H1 (cell line): ENCODE data around the gene XYLB. TPM values are rescaled to one million over a fixed set of nuclear protein-coding genes. Genes with fewer than 3 reads are reported as not detected.

Experiments used
- CTCF ChIA-PET: fragments of 300-600 bp; sonication (Branson Sonifier 250); formaldehyde crosslinking; loops from one replicate; lab custom pipeline; 2021; ENCODE audit not compliant: partially characterized antibody; lab: Charles Lee
- POLR2A ChIA-PET: fragments of 300-600 bp; sonication (Branson Sonifier 250); formaldehyde crosslinking; loops from one replicate; lab custom pipeline; 2021; ENCODE audit warnings: inconsistent platforms; ENCODE audit not compliant: partially characterized antibody; lab: Charles Lee
- DNase-seq, 2 experiments: peaks; one replicate each; pipeline versions ENCODE4 v3.0.0 to v3.0.0-alpha.2; 2010 to 2022; ENCODE audit warnings: low spot score in 2 of 2, low read depth in 1 of 2, mixed read lengths in 1 of 2
- FAIRE-seq: peaks from 2 replicates; lab custom pipeline; 2011; peaks lifted over from hg19 to GRCh38; lab: Jason Lieb, UNC
- H2AFZ ChIP-seq: 2 replicates; pipeline ENCODE4 v1.8.1; 2012; ENCODE audit warnings: low read length, inconsistent platforms
- H2AK5ac ChIP-seq: 2 replicates; pipeline ENCODE4 v1.6.1; 2013; ENCODE audit warnings: low read depth, low read length
- H2BK120ac ChIP-seq: replicated peaks from 2 replicates; pipeline ENCODE3; 2013; ENCODE audit warnings: low read depth, low read length, inconsistent platforms
- H2BK12ac ChIP-seq: 2 replicates; pipeline ENCODE4 v1.6.1; 2013; ENCODE audit warnings: low read depth, low read length
- H2BK15ac ChIP-seq: 2 replicates; pipeline ENCODE4 v1.6.1; 2013; ENCODE audit warnings: low read length
- H2BK20ac ChIP-seq: 2 replicates; pipeline ENCODE4 v1.6.1; 2013; ENCODE audit warnings: low read length
- H2BK5ac ChIP-seq: 2 replicates; pipeline ENCODE4 v1.6.1; 2013; ENCODE audit warnings: low read depth, low read length
- H3K14ac ChIP-seq: 2 replicates; pipeline ENCODE4 v1.6.1; 2013; ENCODE audit warnings: inconsistent platforms; ENCODE audit not compliant: insufficient read length
- H3K18ac ChIP-seq: 2 replicates; pipeline ENCODE4 v1.6.1; 2013; ENCODE audit warnings: low read length; ENCODE audit errors: extremely low read depth
- H3K23ac ChIP-seq: 2 replicates; pipeline ENCODE4 v1.6.1; 2013; ENCODE audit warnings: inconsistent platforms; ENCODE audit not compliant: insufficient read length
- H3K23me2 ChIP-seq: 2 replicates; pipeline ENCODE4 v1.6.1; 2013; ENCODE audit warnings: low read depth, low read length
- H3K27ac ChIP-seq: 2 replicates; pipeline ENCODE4 v1.6.1; 2011; ENCODE audit warnings: low read depth, low read length, inconsistent platforms
- H3K27me3 ChIP-seq, 4 experiments: replicated peaks in 1 of 4; 1 replicate in 1 of 4; 2 replicates in 3 of 4; pipeline versions ENCODE4 v1.6.1 to v1.8.1; 2011 to 2013; ENCODE audit warnings: low read length in 3 of 4, mild to moderate bottlenecking in 3 of 4, inconsistent platforms in 2 of 4, mixed read lengths in 2 of 4, moderate library complexity in 1 of 4; ENCODE audit not compliant: control insufficient read depth in 3 of 4, insufficient read depth in 3 of 4; ENCODE audit errors: extremely low read depth in 1 of 4
- H3K36me3 ChIP-seq, 4 experiments: 2 replicates each; pipeline versions ENCODE4 v1.6.1 to v1.8.1; 2011 to 2013; ENCODE audit warnings: mild to moderate bottlenecking in 4 of 4, low read length in 3 of 4, moderate library complexity in 2 of 4, control low read depth in 1 of 4, inconsistent platforms in 1 of 4; ENCODE audit not compliant: insufficient read depth in 4 of 4, control insufficient read depth in 2 of 4
- H3K4ac ChIP-seq: replicated peaks from 2 replicates; pipeline ENCODE3; 2013; ENCODE audit warnings: low read length, low read depth, mixed read lengths, inconsistent platforms; ENCODE audit not compliant: insufficient read length
- H3K4me1 ChIP-seq, 4 experiments: replicated peaks in 1 of 4; 1 replicate in 1 of 4; 2 replicates in 3 of 4; pipeline versions ENCODE4 v1.6.1 to v1.8.1; 2011 to 2013; ENCODE audit warnings: low read length in 3 of 4, inconsistent platforms in 2 of 4, mixed read lengths in 1 of 4; ENCODE audit not compliant: insufficient read depth in 4 of 4, control insufficient read depth in 3 of 4
- H3K4me2 ChIP-seq, 2 experiments: 2 replicates each; pipeline versions ENCODE4 v1.6.1 to v1.8.1; 2011 to 2013; ENCODE audit warnings: low read depth in 2 of 2, low read length in 2 of 2, control low read depth in 1 of 2, inconsistent platforms in 1 of 2, mild to moderate bottlenecking in 1 of 2; ENCODE audit not compliant: insufficient read depth in 1 of 2
- H3K4me3 ChIP-seq, 4 experiments: fragments of 200-600, 300-600 bp in 1 of 4; sonication (generic), shearing (Covaris generic), sonication (Bioruptor Twin) in 1 of 4; 2 replicates each; pipeline versions ENCODE4 v1.5.1 to v1.8.1; 2011 to 2016; ENCODE audit warnings: low read length in 4 of 4, low read depth in 3 of 4, control low read depth in 2 of 4, inconsistent platforms in 2 of 4, mild to moderate bottlenecking in 2 of 4, mixed read lengths in 1 of 4, moderate library complexity in 1 of 4; ENCODE audit not compliant: insufficient read depth in 2 of 4; ENCODE audit errors: extremely low read depth in 1 of 4
- H3K56ac ChIP-seq: replicated peaks from 2 replicates; pipeline ENCODE3; 2013; ENCODE audit warnings: low read depth, mild to moderate bottlenecking, mixed read lengths, low read length, inconsistent platforms; ENCODE audit not compliant: insufficient read length
- H3K79me1 ChIP-seq: 2 replicates; pipeline ENCODE4 v1.6.1; 2013; ENCODE audit warnings: low read depth, low read length, control low read depth
- H3K79me2 ChIP-seq, 2 experiments: 2 replicates each; pipeline versions ENCODE4 v1.6.1 to v1.8.1; 2012 to 2013; ENCODE audit warnings: low read length in 2 of 2, mild to moderate bottlenecking in 2 of 2, inconsistent platforms in 1 of 2; ENCODE audit not compliant: insufficient read depth in 2 of 2, control insufficient read depth in 1 of 2
- H3K9ac ChIP-seq, 4 experiments: replicated peaks in 1 of 4; 1 replicate in 1 of 4; 2 replicates in 3 of 4; pipeline versions ENCODE4 v1.6.1 to v1.8.1; 2011 to 2013; ENCODE audit warnings: low read depth in 3 of 4, low read length in 3 of 4, control low read depth in 2 of 4, mild to moderate bottlenecking in 2 of 4, moderate library complexity in 2 of 4, inconsistent platforms in 1 of 4; ENCODE audit errors: extremely low read depth in 1 of 4
- H3K9me3 ChIP-seq, 2 experiments: 2 replicates each; pipeline versions ENCODE4 v1.6.1 to v1.8.1; 2012 to 2013; ENCODE audit warnings: mild to moderate bottlenecking in 2 of 2, moderate library complexity in 2 of 2, control low read depth in 1 of 2, inconsistent platforms in 1 of 2, low read depth in 1 of 2, low read length in 1 of 2, mixed read lengths in 1 of 2; ENCODE audit not compliant: insufficient read depth in 2 of 2
- H4K20me1 ChIP-seq, 2 experiments: replicated peaks in 1 of 2; 2 replicates each; pipeline versions ENCODE3 to v1.8.1; 2011 to 2013; ENCODE audit warnings: inconsistent platforms in 2 of 2, low read length in 2 of 2, mild to moderate bottlenecking in 1 of 2; ENCODE audit not compliant: insufficient read depth in 2 of 2, control insufficient read depth in 1 of 2
- H4K5ac ChIP-seq: 2 replicates; pipeline ENCODE4 v1.6.1; 2013; ENCODE audit warnings: low read length, low read depth, mixed read lengths, inconsistent platforms; ENCODE audit not compliant: insufficient read length
- H4K8ac ChIP-seq: 2 replicates; pipeline ENCODE4 v1.8.0; 2013; ENCODE audit warnings: mild to moderate bottlenecking, moderate library complexity, low read length, inconsistent platforms; ENCODE audit not compliant: insufficient read depth; ENCODE audit errors: extremely low read depth
- H4K91ac ChIP-seq: replicated peaks from 2 replicates; pipeline ENCODE3; 2013; ENCODE audit warnings: low read length, mixed read lengths, inconsistent platforms; ENCODE audit not compliant: insufficient read length
- EP300 ChIP-seq, 2 experiments: IDR thresholded peaks; 1 replicate in 1 of 2; 2 replicates in 1 of 2; pipeline ENCODE4 v1.6.1; 2011 to 2012; ENCODE audit warnings: low read depth in 2 of 2, low read length in 2 of 2, mild to moderate bottlenecking in 2 of 2, borderline replicate concordance in 1 of 2, inconsistent platforms in 1 of 2, moderate library complexity in 1 of 2
- EZH2 ChIP-seq: fragments of 200-600 bp; sonication (generic); IDR thresholded peaks from 2 replicates; pipeline ENCODE4 v1.7.1; 2012; ENCODE audit warnings: low read depth, mild to moderate bottlenecking, moderate library complexity, low read length, inconsistent platforms; ENCODE audit not compliant: severe bottlenecking
- WGBS, 2 experiments: shearing (Covaris generic) in 1 of 2; methylation state at CpG; one replicate each; pipeline versions ENCODE4 v1.1.6 to v1.1.7; 2013 to 2015; ENCODE audit warnings: low lambda C conversion rate in 2 of 2, mixed read lengths in 2 of 2, inconsistent platforms in 1 of 2, low coverage in 1 of 2, missing lambda C conversion rate in 1 of 2; ENCODE audit not compliant: insufficient replicate concordance in 2 of 2, insufficient coverage in 1 of 2, insufficient read length in 1 of 2; ENCODE audit errors: extremely low coverage in 1 of 2, missing lambda C conversion rate in 1 of 2; 5-methylcytosine and 5-hydroxymethylcytosine counted together
- polyA plus RNA-seq, 7 experiments: library from polyadenylated mRNA; depleted of rRNA in 3 of 7; stranded (reverse) in 5 of 7; unstranded in 2 of 7; fragments of >200 nt in 5 of 7; fragments of 200-250 nt in 2 of 7; gene quantifications; 1 replicate in 5 of 7; 2 replicates in 1 of 7; 4 replicates in 1 of 7; pipeline versions ENCODE4 v1.2.1 to v1.2.3, GENCODE V29; 2011 to 2013; ENCODE audit warnings: missing spikeins in 2 of 7, mixed read lengths in 2 of 7
- total RNA-seq: library from RNA; stranded (reverse); fragmentation: NEBNext Ultra II Directional; extraction: Animal tissue kit (Norgen Biotek cat#: 25700); gene quantifications from 2 replicates; pipeline ENCODE4 v1.2.1, GENCODE V29; 2021

Gene XYLB
- total and polyA plus RNA-seq, 2 of the 8 experiments (the other 6 are each of a cell fraction or from before 2014, with no cell fraction given), result 1.7 to 5.5 TPM

- no peak overlapping the region for H4K91ac ChIP-seq
- CTCF ChIA-PET, result interaction anchor here (1.2 to 2.6 kb wide), 3 partner anchors 8 to 113 kb away, joined by 3 to 12 read pairs (median 9); partner anchors contain the start of gene XYLB
These were observed 113.0 kb downstream of the XYLB start for GRCh38 chr3:38459499-38460048.

More at GRCh38 chr3:38459499-38460048, 113.0 kb downstream of the XYLB start:
- Histone ChIP-seq H3K4me2 (0 out of 4 replicates have a peak overlapping the region, but pooled peaks of 1 of the 2 experiments have one; percentile 13), H4K5ac (no peak overlapping the region), H3K79me1 (peaks cover 41% of the 10 kb centered on the region), H3K4ac (no peak overlapping the region), H2AFZ (no peak overlapping the region), H4K20me1 (peaks cover 37 to 50% of the 10 kb centered on the region in 2 experiments), H4K8ac (no peak overlapping the region), H3K4me3 (no peak overlapping the region), H2BK12ac (no peak overlapping the region), H2BK15ac (no peak overlapping the region), H2AK5ac (no peak overlapping the region; the same call in 1 of the 2 replicates), H3K36me3 (no peaks in the 10 kb centered on the region; a peak in 1 of 8 replicates), H3K14ac (no peak overlapping the region), H3K23me2 (peaks cover 11% of the 10 kb centered on the region), H3K9me3 (no peaks in the 10 kb centered on the region; a peak in 1 of 4 replicates), H3K18ac (no peak overlapping the region), H3K23ac (no peak overlapping the region), H3K9ac (no peak overlapping the region), H2BK5ac (no peak overlapping the region), H2BK120ac (no peak overlapping the region), H3K27me3 (no peaks in the 10 kb centered on the region), H3K56ac (no peak overlapping the region), H2BK20ac (no peak overlapping the region), H3K4me1 (peaks cover 7 to 20% (median 14%) of the 10 kb centered on the region in 4 experiments), H3K27ac (no peak overlapping the region), H3K79me2 (peaks cover 80 to 97% of the 10 kb centered on the region in 2 experiments)
- no peak for FAIRE-seq
- 92% methylated on average over 9 of the region's 10 CpGs; no CpG with 5 or more reads in 1 of the 2 experiments for WGBS, 2 experiments
- no peak for DNase-seq
- POLR2A ChIA-PET, result interaction anchor here (0.9 kb wide), 1 partner anchor 8 kb away, joined by 4 read pairs; no protein-coding TSS in a partner anchor
- TF ChIP-seq EP300 (IDR thresholded peaks at IDR 0.05; ENCODE audit: borderline replicate concordance in 1 of 2, low read depth in 2 of 2, low read length in 2 of 2), result no peak
- TF ChIP-seq EZH2, result no peak
